Right lobe of liver (tissue), 6 donors: ENCODE data around the gene GMIP. TPM values are rescaled to one million over a fixed set of nuclear protein-coding genes. Genes with fewer than 3 reads are reported as not detected.
"Not testable (repeated sequence)": the region's sequence is repeated elsewhere in the genome, so short reads cannot be mapped to it uniquely, and the experiment has no call there.

ENCODE experiments used
- ATAC-seq, 4 donors: fragments of 200-7000 bp; cut with Tn5 transposase; one replicate each; pipeline ENCODE4 v1.9.1; 2020; ENCODE audit warnings: mild to moderate bottlenecking in 4 of 4, moderate library complexity in 4 of 4
- DNase-seq, 3 donors: peaks; one replicate each; pipeline ENCODE4 v3.0.0-alpha.2; 2020
- H3K27ac ChIP-seq, 3 donors: fragments of 200-600 bp; one replicate each; pipeline ENCODE4 v1.8.0; 2022
- H3K27me3 ChIP-seq, 2 donors: fragments of 200-600 bp; one replicate each; pipeline ENCODE4 v1.8.0; 2022
- H3K36me3 ChIP-seq, 4 donors: fragments of 200-600 bp; sonication (generic) in 1 of 4; one replicate each; pipeline versions ENCODE4 v1.5.1 to v1.8.0; 2017 to 2022; ENCODE audit warnings: control low read depth in 1 of 4
- H3K4me1 ChIP-seq, 4 donors: fragments of 200-600 bp; sonication (generic) in 1 of 4; one replicate each; pipeline versions ENCODE4 v1.5.1 to v1.8.0; 2017 to 2022; ENCODE audit warnings: control low read depth in 1 of 4
- H3K4me3 ChIP-seq, 3 donors: fragments of 200-600 bp; one replicate each; pipeline ENCODE4 v1.8.0; 2022
- H3K9me3 ChIP-seq, 4 donors: fragments of 200-600 bp; sonication (generic) in 1 of 4; one replicate each; pipeline versions ENCODE4 v1.5.1 to v1.8.0; 2017 to 2022; ENCODE audit warnings: control low read depth in 1 of 4
- POLR2A ChIP-seq: fragments of 450-650 bp; IDR thresholded peaks from one replicate; pipeline ENCODE4 v1.6.1; 2017; ENCODE audit warnings: antibody characterized with exemption, mild to moderate bottlenecking
- WGBS: methylation state at CpG from one replicate; pipeline ENCODE4 v1.1.6; 2018; ENCODE audit warnings: low coverage, low lambda C conversion rate; ENCODE audit not compliant: insufficient coverage; ENCODE audit errors: missing lambda C conversion rate; 5-methylcytosine and 5-hydroxymethylcytosine counted together
- intact Hi-C, 2 donors: fragments of 100-400 bp; cut with DNase I; formaldehyde crosslinking; loops; one replicate each; pipeline versions ENCODE4 v1.11.2 to v1.14.1; 2022
- total RNA-seq, 6 experiments: library from RNA; depleted of rRNA in 2 of 6; stranded (reverse); fragments of >200 nt in 2 of 6; fragmentation: NEBNext Ultra II Directional in 3 of 6; extraction: Animal tissue kit (Norgen Biotek cat#: 25700) in 3 of 6; gene quantifications; one replicate each; pipeline versions ENCODE4 v1.1.0 to v1.2.4, GENCODE V29; 2016 to 2023
- TF ChIP-seq, protein P1 (sequence below), 4 donors: fragments of 200-600 bp in 3 of 4; fragments of 450-650 bp in 1 of 4; IDR thresholded peaks; one replicate each; pipeline versions ENCODE4 v1.5.1 to v1.8.0; 2016 to 2022; ENCODE audit warnings: antibody characterized with exemption in 4 of 4, mild to moderate bottlenecking in 2 of 4
- donor health status: DM: no; HTN: yes; CAD: no.
- donor health status: DM: no; HTN: no; CAD: no.
- donor health status: DM: no; HTN: no; CAD: no.
- donor health status: DM: no; HTN: yes; CAD: no.
- donor health status: DM: no; HTN: yes; CAD: no.

Gene GMIP
- total RNA-seq, 6 experiments from 2014 or later: 3.5 to 8.0 (median 4.4) TPM

DNA sequence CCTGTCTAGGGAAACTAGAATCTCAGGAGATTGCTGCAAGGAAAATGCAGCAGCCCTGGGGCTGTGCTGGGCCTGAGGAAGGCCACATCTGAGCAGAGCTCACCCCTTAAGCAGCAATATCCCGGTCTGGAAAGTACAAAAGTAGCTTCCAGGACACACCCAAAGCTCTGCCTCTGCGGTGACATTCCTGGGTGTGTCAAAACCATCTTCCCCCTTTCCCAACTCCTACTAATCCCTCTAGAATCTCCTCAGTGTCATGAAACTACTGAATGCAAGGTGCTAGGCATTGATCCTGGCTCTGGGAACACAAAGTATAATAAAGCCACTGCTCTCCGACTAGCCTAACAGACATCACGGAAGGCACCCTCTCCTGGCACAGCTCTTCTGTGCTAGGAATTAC is 30.0 kb downstream of the GMIP start:
- no peak for DNase-seq

DNA sequence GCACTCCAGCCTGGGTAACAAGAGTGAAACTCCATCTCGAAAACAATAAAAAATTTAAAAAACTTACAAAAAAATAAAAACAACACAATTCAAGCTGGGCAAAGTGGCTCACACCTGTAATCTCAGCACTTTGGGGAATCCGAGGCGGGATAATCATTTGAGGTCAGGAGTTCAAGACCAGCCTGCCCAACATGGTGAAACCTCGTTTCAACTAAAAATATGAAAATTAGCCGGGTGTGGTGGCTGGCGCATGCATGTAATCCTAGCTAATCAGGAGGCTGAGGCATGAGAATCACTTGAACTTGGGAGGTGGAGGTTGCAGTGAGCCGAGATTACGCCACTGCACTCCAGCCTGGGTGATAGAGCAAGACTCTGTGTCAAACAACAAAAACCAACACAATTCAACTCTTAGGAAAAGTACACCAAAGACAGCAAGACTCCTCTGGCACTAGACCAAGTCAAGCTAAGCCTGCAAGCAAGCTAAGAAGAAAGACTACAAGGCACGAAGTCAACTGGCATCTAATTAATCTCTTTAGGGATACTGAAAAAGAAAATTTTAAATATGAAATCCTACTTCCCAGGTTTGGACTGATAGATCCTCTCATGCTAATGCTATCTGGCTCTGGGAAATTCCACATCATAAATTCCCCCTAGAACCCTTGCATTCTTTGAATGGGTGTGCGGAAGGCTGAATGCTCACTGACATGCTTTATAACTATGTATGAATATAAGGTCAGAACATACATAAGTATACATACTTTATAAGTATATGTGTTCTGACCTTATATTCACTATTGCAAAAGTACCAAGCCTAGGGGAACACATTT is 32.9 kb downstream of the GMIP start:
- intact Hi-C loops: no loop called here
- H3K27ac ChIP-seq: no peak overlapping the region
- WGBS: 72% methylated on average over 9 of the region's 10 CpGs
- H3K4me1 ChIP-seq: no peaks in the 10 kb centered on the region
- no peak overlapping the region for H3K4me3 ChIP-seq
- no peak for TF ChIP-seq POLR2A
- TF ChIP-seq, protein P1, sequence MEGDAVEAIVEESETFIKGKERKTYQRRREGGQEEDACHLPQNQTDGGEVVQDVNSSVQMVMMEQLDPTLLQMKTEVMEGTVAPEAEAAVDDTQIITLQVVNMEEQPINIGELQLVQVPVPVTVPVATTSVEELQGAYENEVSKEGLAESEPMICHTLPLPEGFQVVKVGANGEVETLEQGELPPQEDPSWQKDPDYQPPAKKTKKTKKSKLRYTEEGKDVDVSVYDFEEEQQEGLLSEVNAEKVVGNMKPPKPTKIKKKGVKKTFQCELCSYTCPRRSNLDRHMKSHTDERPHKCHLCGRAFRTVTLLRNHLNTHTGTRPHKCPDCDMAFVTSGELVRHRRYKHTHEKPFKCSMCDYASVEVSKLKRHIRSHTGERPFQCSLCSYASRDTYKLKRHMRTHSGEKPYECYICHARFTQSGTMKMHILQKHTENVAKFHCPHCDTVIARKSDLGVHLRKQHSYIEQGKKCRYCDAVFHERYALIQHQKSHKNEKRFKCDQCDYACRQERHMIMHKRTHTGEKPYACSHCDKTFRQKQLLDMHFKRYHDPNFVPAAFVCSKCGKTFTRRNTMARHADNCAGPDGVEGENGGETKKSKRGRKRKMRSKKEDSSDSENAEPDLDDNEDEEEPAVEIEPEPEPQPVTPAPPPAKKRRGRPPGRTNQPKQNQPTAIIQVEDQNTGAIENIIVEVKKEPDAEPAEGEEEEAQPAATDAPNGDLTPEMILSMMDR (IDR thresholded peaks at IDR 0.05): no peak
- H3K9me3 ChIP-seq: no peaks in the 10 kb centered on the region
- ATAC-seq (no peak), DNase-seq (no peak)
- no peaks in the 10 kb centered on the region for H3K27me3 ChIP-seq
- H3K36me3 ChIP-seq: no peaks in the 10 kb centered on the region

More for the DNA sequence above, 30.0 kb downstream of the GMIP start:
- no peak for TF ChIP-seq POLR2A
- TF ChIP-seq, protein P1 (IDR thresholded peaks at IDR 0.05): no peak
- H3K36me3 ChIP-seq: no peaks in the 10 kb centered on the region
- no peaks in the 10 kb centered on the region for H3K27me3 ChIP-seq
- H3K27ac ChIP-seq: no peak overlapping the region
- no peaks in the 10 kb centered on the region for H3K4me1 ChIP-seq
- H3K9me3 ChIP-seq: no peaks in the 10 kb centered on the region
- intact Hi-C loops: no loop called here
- ATAC-seq: no peak
- no peak overlapping the region for H3K4me3 ChIP-seq
- WGBS: 73% methylated on average over 2 of the region's 4 CpGs

GRCh38 chr19:19606686-19607085 is 36.8 kb downstream of the GMIP start:
- H3K4me3 ChIP-seq, H3K27ac ChIP-seq: not testable (repeated sequence)
- WGBS: 71% methylated on average over 8 of the region's 8 CpGs

DNA sequence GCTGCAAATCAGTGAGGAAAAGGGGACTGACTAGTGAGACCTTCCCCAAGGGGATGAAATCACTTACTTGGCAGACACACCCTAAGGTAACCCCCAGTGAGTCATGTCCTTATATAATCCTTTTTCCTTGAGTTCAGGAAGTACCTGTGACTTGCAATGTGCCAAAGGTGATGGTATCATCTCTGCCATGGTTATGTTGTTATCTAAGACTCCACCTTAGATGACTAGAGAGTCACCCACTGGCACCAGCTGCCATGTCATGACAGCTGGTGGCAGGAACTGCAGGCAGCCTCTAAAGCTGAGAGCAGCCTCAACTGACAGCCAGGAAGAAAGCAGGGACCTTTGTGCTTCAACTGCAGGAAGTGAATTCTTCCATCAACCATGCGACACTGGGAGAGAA is 37.4 kb downstream of the GMIP start:
- 22% methylated on average over 1 of the region's 1 CpG for WGBS
- Histone ChIP-seq H3K27ac (no peak overlapping the region), H3K4me3 (no peak overlapping the region), H3K36me3 (no peaks in the 10 kb centered on the region), H3K4me1 (no peaks in the 10 kb centered on the region), H3K9me3 (no peaks in the 10 kb centered on the region), H3K27me3 (no peaks in the 10 kb centered on the region)
- TF ChIP-seq POLR2A: no peak
- TF ChIP-seq, protein P1 (IDR thresholded peaks at IDR 0.05): no peak
- ATAC-seq (no peak), DNase-seq (no peak)
- intact Hi-C loops: no loop called here

More at GRCh38 chr19:19606686-19607085, 36.8 kb downstream of the GMIP start:
- H3K27me3 ChIP-seq, DNase-seq, H3K9me3 ChIP-seq, ATAC-seq, H3K36me3 ChIP-seq, H3K4me1 ChIP-seq, intact Hi-C loops: not testable (repeated sequence)

DNA sequence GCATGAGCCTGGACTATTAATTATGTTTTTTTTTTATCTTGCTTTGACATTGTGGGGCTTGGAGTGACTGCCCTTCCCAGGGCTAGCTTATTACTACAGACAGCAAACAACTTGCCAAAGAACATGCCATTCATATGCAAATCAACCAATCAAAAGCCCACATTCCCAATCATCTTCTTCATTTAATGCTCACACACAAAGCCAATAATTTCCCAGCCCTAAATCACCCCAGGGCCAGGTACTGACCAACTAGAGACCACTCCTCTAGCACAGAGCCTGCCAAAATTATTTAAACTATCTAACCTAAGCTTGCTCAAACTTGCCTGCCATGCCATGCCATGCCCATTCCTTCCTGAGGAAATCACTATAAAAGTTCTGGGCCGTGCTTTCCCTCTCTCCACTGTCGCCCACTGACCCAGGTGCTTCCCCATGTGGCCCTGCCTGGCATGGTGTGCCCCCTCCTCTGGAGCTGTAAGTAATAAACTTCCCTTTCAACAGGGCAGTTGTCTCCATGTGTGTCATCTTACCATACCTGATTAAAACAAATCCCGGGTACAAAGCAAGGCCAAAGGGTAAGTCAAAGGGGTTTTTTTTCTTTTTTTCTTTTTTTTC is 40.6 kb downstream of the GMIP start:
- DNase-seq: no peak
- H3K4me3 ChIP-seq: no peak overlapping the region
- no peaks in the 10 kb centered on the region for H3K9me3 ChIP-seq
- intact Hi-C loops: no loop called here
- H3K36me3 ChIP-seq: no peaks in the 10 kb centered on the region
- H3K27me3 ChIP-seq: no peaks in the 10 kb centered on the region
- no peak for TF ChIP-seq POLR2A
- TF ChIP-seq, protein P1 (IDR thresholded peaks at IDR 0.05): no peak
- no peaks in the 10 kb centered on the region for H3K4me1 ChIP-seq
- H3K27ac ChIP-seq: no peak overlapping the region
- 30% methylated on average over 2 of the region's 3 CpGs for WGBS
- no peak for ATAC-seq
